GM12878 (cell line): ENCODE measurements around the gene TNFAIP8L2. TPM values are rescaled to one million over a fixed set of nuclear protein-coding genes. Genes with fewer than 3 reads are reported as not detected.
A peak's percentile ranks its signal among the peaks of the same experiment; 100 is the strongest.

Source experiments
- BCL3 ChIP-seq: IDR thresholded peaks from 2 replicates; pipeline ENCODE4 v1.6.1; 2011; ENCODE audit warnings: borderline replicate concordance, low read depth, mild to moderate bottlenecking, moderate library complexity, low read length; ENCODE audit not compliant: insufficient read depth, poor library complexity, severe bottlenecking
- CEBPB ChIP-seq, 2 experiments: fragments of 150-350 bp in 1 of 2; IDR thresholded peaks; 2 replicates each; pipeline ENCODE4 v1.6.1; 2012 to 2014; ENCODE audit warnings: low read depth in 2 of 2, low read length in 2 of 2, borderline replicate concordance in 1 of 2, inconsistent platforms in 1 of 2
- CUX1 ChIP-seq: IDR thresholded peaks from 2 replicates; pipeline ENCODE4 v1.6.1; 2012; ENCODE audit warnings: improper control_type of control experiment, low read depth, low read length; ENCODE audit not compliant: insufficient replicate concordance
- ELK1 ChIP-seq: IDR thresholded peaks from 2 replicates; pipeline ENCODE4 v1.6.1; 2012; ENCODE audit warnings: low read depth, low read length, improper control_type of control experiment
- IKZF1 ChIP-seq: fragments of 450-650 bp; conservative IDR thresholded peaks from 2 replicates; pipeline ENCODE4 v1.6.1; 2017; ENCODE audit warnings: antibody characterized with exemption, mild to moderate bottlenecking
- KDM1A ChIP-seq: fragments of 200-600 bp; sonication (generic); IDR thresholded peaks from 2 replicates; pipeline ENCODE4 v1.6.1; 2016; ENCODE audit warnings: borderline replicate concordance
- POLR2AphosphoS2 ChIP-seq: IDR thresholded peaks from 2 replicates; pipeline ENCODE4 v1.6.1; 2011; ENCODE audit warnings: low read depth, mild to moderate bottlenecking, low read length, improper control_type of control experiment, moderate library complexity
- POLR2AphosphoS5 ChIP-seq: IDR thresholded peaks from 2 replicates; pipeline ENCODE4 v1.6.1; 2011; ENCODE audit warnings: mild to moderate bottlenecking, low read length, inconsistent platforms
- POU2F2 ChIP-seq: IDR thresholded peaks from 3 replicates; pipeline ENCODE4 v1.6.1; 2011; ENCODE audit warnings: low read depth, mild to moderate bottlenecking, low read length, borderline replicate concordance
- RAD51 ChIP-seq: fragments of 450-650 bp; IDR thresholded peaks from 2 replicates; pipeline ENCODE4 v1.6.1; 2016; ENCODE audit warnings: moderate library complexity, mild to moderate bottlenecking, inconsistent platforms
- RUNX3 ChIP-seq: IDR thresholded peaks from 2 replicates; pipeline ENCODE4 v1.6.1; 2012; ENCODE audit warnings: low read length, inconsistent platforms
- SIN3A ChIP-seq: IDR thresholded peaks from 2 replicates; pipeline ENCODE4 v1.6.1; 2012; ENCODE audit warnings: low read depth, low read length, improper control_type of control experiment
- SMAD1 ChIP-seq: fragments of 450-650 bp; IDR thresholded peaks from 2 replicates; pipeline ENCODE4 v1.6.1; 2018; ENCODE audit warnings: mild to moderate bottlenecking, low read depth; ENCODE audit not compliant: partially characterized antibody
- TBL1XR1 ChIP-seq: IDR thresholded peaks from 2 replicates; pipeline ENCODE4 v1.6.1; 2012; ENCODE audit warnings: low read depth, low read length, improper control_type of control experiment
- TCF12 ChIP-seq: IDR thresholded peaks from 2 replicates; pipeline ENCODE4 v1.6.1; 2011; ENCODE audit warnings: low read depth, mild to moderate bottlenecking, low read length
- ZNF384 ChIP-seq: IDR thresholded peaks from 2 replicates; pipeline ENCODE4 v1.6.1; 2012; ENCODE audit warnings: low read depth, mild to moderate bottlenecking, low read length, improper control_type of control experiment, borderline replicate concordance
- polyA plus RNA-seq, 11 experiments: library from polyadenylated mRNA; depleted of rRNA in 4 of 11; unstranded in 6 of 11; stranded (reverse) in 5 of 11; fragments of >200 nt; fragmentation: Nextera tagmentation in 4 of 11; fragmentation: Illumina TruSeq in 1 of 11; extraction: Ambion mirVana in 4 of 11; extraction: Trizol in 1 of 11; gene quantifications; 1 replicate in 1 of 11; 2 replicates in 10 of 11; pipeline versions ENCODE4 v1.2.1 to v1.2.3, GENCODE V29; 2011 to 2016; ENCODE audit warnings: inconsistent platforms in 2 of 11, missing spikeins in 2 of 11, low read depth in 1 of 11
- total RNA-seq, 4 experiments: library from RNA; depleted of rRNA in 3 of 4; stranded (reverse); fragments of >200 nt in 3 of 4; fragmentation: Illumina TruSeq in 1 of 4; extraction: Trizol in 1 of 4; gene quantifications; 2 replicates each; pipeline versions ENCODE4 v1.2.1 to v1.2.3, GENCODE V29; 2013 to 2021
- TF ChIP-seq, protein P1 (sequence below): fragments of 450-650 bp; IDR thresholded peaks from 2 replicates; pipeline ENCODE4 v1.6.1; 2017; ENCODE audit warnings: mild to moderate bottlenecking, moderate library complexity

Gene TNFAIP8L2
- total and polyA plus RNA-seq, 10 of the 15 experiments (the other 5 are each of a cell fraction or from before 2014, with no cell fraction given), result 5.4 to 26.3 (median 14.2) TPM

DNA sequence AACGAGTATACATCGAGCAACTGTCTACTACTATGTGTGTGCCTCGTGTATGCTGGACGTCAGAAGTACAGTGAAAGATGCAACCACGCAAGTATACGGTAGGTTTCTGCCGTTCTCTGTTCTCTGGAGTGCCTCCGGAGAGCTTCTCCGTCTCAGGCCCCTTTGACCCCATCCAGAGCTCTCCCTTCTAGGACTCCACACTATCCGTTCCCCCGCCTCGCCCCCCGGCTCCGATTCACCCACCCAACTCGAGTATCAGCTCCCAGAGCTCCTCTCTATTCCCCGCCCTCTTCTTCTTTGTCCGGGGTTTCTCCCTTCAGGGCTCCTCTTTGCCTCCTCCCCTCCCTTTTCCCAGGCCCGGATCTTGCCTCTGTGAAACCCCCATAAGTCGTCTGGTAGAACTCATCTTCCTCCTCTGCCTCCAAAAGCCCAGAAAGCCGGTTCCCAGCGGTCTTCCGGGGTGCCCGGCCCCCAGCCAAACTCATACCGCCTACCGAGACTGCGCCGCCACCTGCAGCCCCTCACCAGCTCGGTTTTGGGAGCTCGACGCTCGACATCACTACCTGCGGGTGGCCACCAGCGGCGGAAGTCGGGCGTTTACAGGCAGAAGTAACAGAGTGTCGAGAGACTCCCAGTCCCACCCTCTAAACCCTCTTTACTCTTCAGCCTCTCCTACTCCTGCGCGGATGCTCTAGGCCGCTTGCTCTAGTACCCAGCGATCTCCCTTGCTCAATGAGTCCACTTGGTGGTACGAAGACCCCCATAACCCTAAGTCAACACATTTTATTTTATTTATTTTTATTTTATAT, 33.4 kb downstream of the TNFAIP8L2 start, which contains the start of gene VPS72 (continued):
- TF ChIP-seq, protein P1, sequence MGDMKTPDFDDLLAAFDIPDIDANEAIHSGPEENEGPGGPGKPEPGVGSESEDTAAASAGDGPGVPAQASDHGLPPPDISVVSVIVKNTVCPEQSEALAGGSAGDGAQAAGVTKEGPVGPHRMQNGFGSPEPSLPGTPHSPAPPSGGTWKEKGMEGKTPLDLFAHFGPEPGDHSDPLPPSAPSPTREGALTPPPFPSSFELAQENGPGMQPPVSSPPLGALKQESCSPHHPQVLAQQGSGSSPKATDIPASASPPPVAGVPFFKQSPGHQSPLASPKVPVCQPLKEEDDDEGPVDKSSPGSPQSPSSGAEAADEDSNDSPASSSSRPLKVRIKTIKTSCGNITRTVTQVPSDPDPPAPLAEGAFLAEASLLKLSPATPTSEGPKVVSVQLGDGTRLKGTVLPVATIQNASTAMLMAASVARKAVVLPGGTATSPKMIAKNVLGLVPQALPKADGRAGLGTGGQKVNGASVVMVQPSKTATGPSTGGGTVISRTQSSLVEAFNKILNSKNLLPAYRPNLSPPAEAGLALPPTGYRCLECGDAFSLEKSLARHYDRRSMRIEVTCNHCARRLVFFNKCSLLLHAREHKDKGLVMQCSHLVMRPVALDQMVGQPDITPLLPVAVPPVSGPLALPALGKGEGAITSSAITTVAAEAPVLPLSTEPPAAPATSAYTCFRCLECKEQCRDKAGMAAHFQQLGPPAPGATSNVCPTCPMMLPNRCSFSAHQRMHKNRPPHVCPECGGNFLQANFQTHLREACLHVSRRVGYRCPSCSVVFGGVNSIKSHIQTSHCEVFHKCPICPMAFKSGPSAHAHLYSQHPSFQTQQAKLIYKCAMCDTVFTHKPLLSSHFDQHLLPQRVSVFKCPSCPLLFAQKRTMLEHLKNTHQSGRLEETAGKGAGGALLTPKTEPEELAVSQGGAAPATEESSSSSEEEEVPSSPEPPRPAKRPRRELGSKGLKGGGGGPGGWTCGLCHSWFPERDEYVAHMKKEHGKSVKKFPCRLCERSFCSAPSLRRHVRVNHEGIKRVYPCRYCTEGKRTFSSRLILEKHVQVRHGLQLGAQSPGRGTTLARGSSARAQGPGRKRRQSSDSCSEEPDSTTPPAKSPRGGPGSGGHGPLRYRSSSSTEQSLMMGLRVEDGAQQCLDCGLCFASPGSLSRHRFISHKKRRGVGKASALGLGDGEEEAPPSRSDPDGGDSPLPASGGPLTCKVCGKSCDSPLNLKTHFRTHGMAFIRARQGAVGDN, result peak; percentile 11; the same call in 1 of the 2 replicates
- TF ChIP-seq IKZF1 (peak; percentile 77), KDM1A (no peak), CEBPB (IDR thresholded peaks at IDR 0.05; ENCODE audit: borderline replicate concordance in 1 of 2, low read depth in 2 of 2, low read length in 2 of 2) (peak in 1 of 2 experiments; percentile 24; a peak in 1 of 4 replicates), ZNF384 (peak; percentile 25; the same call in 1 of the 2 replicates), POU2F2 (peak; percentile 71; the same call in 2 of the 3 replicates), SMAD1 (peak; percentile 63), CUX1 (peak; percentile 96), TBL1XR1 (peak; percentile 44; the same call in 1 of the 2 replicates), TCF12 (peak; percentile 91), RAD51 (peak; percentile 67), POLR2AphosphoS5 (peak; percentile 88), ELK1 (peak; percentile 96), BCL3 (peak; percentile 34), SIN3A (peak; percentile 86), POLR2AphosphoS2 (peak; percentile 95; the same call in 1 of the 2 replicates), RUNX3 (peak; percentile 94)
